Stimulated activated naive B cell treated with anti-CD40 and anti-IgM and Interleukin-4, amounts not matched to agents 10 μg/mL and 1 μg/mL and 100 μg/mL, for 72 hours (primary cell): ENCODE measurements around the gene GET4.
"Not testable (repeated sequence)": the region's sequence is repeated elsewhere in the genome, so short reads cannot be mapped to it uniquely, and the experiment has no call there.

Source experiments
- ATAC-seq, 2 donors: fragments of 150-1000 bp; cut with Tn5 transposase; replicated peaks; 2 replicates each; pipeline ENCODE4 v1.10.0; 2021; ENCODE audit warnings: moderate library complexity in 1 of 2
- DNase-seq: peaks from one replicate; pipeline ENCODE4 v3.0.0; 2021
- H3K27ac Mint-ChIP-seq: one replicate; pipeline ENCODE4 v1.8.0; 2022; ENCODE audit warnings: mild to moderate bottlenecking, mixed read lengths
- H3K27me3 Mint-ChIP-seq, 2 donors: one replicate each; pipeline ENCODE4 v1.8.0; 2022; ENCODE audit warnings: mixed read lengths in 2 of 2
- H3K36me3 Mint-ChIP-seq, 2 donors: one replicate each; pipeline ENCODE4 v1.8.0; 2022; ENCODE audit warnings: mixed read lengths in 2 of 2, mild to moderate bottlenecking in 1 of 2
- H3K4me1 Mint-ChIP-seq, 2 donors: one replicate each; pipeline ENCODE4 v1.8.0; 2022; ENCODE audit warnings: mixed read lengths in 2 of 2, mild to moderate bottlenecking in 1 of 2
- H3K4me3 Mint-ChIP-seq, 2 donors: one replicate each; pipeline ENCODE4 v1.8.0; 2022; ENCODE audit warnings: mild to moderate bottlenecking in 2 of 2, mixed read lengths in 2 of 2, moderate library complexity in 1 of 2
- H3K9me3 Mint-ChIP-seq, 2 donors: one replicate each; pipeline ENCODE4 v1.8.0; 2022; ENCODE audit warnings: mixed read lengths in 2 of 2, mild to moderate bottlenecking in 1 of 2

The GET4 gene

GRCh38 chr7:943793-944192, 67.4 kb downstream of the GET4 start:
- Mint-ChIP-seq H3K9me3 (peaks cover 15 to 24% of the 10 kb centered on the region in 2 donors), H3K36me3 (peaks cover 21 to 40% of the 10 kb centered on the region in 2 donors), H3K4me1 (peaks cover 22 to 28% of the 10 kb centered on the region in 2 donors)
- H3K27ac Mint-ChIP-seq, H3K4me3 Mint-ChIP-seq, DNase-seq, ATAC-seq, H3K27me3 Mint-ChIP-seq: not testable (repeated sequence)

- Mint-ChIP-seq H3K4me3 (no peak overlapping the region), H3K27ac (no peak overlapping the region), H3K27me3 (peaks cover 0 to 4% of the 10 kb centered on the region in 2 donors), H3K4me1 (peaks cover 28 to 34% of the 10 kb centered on the region in 2 donors), H3K9me3 (peaks cover 15 to 23% of the 10 kb centered on the region in 2 donors), H3K36me3 (peaks cover 26 to 45% of the 10 kb centered on the region in 2 donors)
- ATAC-seq (no peak), DNase-seq (no peak)
Measured at GRCh38 chr7:944744-945143, 68.4 kb downstream of the GET4 start.

DNA sequence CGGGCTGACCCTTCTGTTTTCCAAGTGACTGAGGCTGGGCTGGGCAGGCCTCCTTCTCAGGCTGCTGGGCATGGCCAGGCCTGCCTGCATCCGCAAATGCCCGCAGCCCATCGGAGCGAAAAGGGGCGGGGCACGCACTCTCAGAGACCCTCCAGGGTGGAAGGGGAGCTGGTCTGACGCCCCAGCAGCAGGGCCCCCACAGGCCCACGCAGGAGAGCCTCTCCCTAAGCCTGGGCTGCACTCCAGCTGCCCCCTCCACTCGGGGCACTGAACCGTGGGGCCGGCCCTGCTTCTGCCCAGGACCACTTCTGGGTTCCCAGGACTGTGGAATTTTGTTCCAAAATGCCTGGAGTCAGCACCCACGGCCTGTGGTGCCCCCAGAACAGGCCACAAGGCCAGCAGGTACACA, 68.8 kb downstream of the GET4 start:
- H3K27ac Mint-ChIP-seq, result no peak overlapping the region
- no peak for ATAC-seq
- peaks cover 26 to 34% of the 10 kb centered on the region in 2 donors for H3K4me1 Mint-ChIP-seq
- peaks cover 12 to 19% of the 10 kb centered on the region in 2 donors for H3K9me3 Mint-ChIP-seq
- no peak for DNase-seq
- peaks cover 26 to 45% of the 10 kb centered on the region in 2 donors for H3K36me3 Mint-ChIP-seq
- H3K27me3 Mint-ChIP-seq, result peaks cover 0 to 4% of the 10 kb centered on the region in 2 donors
- H3K4me3 Mint-ChIP-seq, result no peak overlapping the region

- Mint-ChIP-seq H3K4me3 (no peak overlapping the region), H3K36me3 (peaks cover 24 to 44% of the 10 kb centered on the region in 2 donors), H3K27me3 (peaks cover 0 to 6% of the 10 kb centered on the region in 2 donors), H3K4me1 (peaks cover 26 to 34% of the 10 kb centered on the region in 2 donors), H3K27ac (no peak overlapping the region), H3K9me3 (peaks cover 10 to 13% of the 10 kb centered on the region in 2 donors)
- ATAC-seq, result no peak
- DNase-seq, result no peak
Measured at GRCh38 chr7:945556-946255, 69.4 kb downstream of the GET4 start.
